HL-60 (cell line): ENCODE data around the gene PTTG1IP.

ENCODE experiments used
- POLR2AphosphoS5 ChIP-seq: IDR thresholded peaks from 2 replicates; pipeline ENCODE4 v1.6.1; 2012; ENCODE audit warnings: low read depth
- TF ChIP-seq, protein P1 (sequence below): IDR thresholded peaks from one replicate; pipeline ENCODE4 v1.5.1; 2011; ENCODE audit warnings: low read length, control low read depth, inconsistent platforms; ENCODE audit not compliant: insufficient read depth

- TF ChIP-seq, protein P1, sequence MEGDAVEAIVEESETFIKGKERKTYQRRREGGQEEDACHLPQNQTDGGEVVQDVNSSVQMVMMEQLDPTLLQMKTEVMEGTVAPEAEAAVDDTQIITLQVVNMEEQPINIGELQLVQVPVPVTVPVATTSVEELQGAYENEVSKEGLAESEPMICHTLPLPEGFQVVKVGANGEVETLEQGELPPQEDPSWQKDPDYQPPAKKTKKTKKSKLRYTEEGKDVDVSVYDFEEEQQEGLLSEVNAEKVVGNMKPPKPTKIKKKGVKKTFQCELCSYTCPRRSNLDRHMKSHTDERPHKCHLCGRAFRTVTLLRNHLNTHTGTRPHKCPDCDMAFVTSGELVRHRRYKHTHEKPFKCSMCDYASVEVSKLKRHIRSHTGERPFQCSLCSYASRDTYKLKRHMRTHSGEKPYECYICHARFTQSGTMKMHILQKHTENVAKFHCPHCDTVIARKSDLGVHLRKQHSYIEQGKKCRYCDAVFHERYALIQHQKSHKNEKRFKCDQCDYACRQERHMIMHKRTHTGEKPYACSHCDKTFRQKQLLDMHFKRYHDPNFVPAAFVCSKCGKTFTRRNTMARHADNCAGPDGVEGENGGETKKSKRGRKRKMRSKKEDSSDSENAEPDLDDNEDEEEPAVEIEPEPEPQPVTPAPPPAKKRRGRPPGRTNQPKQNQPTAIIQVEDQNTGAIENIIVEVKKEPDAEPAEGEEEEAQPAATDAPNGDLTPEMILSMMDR: no peak
- TF ChIP-seq POLR2AphosphoS5: no peak
Observed at GRCh38 chr21:44822484-44823178, 50.9 kb downstream of the PTTG1IP start.
